Endothelial cell of umbilical vein (primary cell): Measurements from ENCODE around the gene OGDH. TPM values are rescaled to one million over a fixed set of nuclear protein-coding genes. Genes with fewer than 3 reads are reported as not detected.
"Not testable (repeated sequence)": the region's sequence is repeated elsewhere in the genome, so short reads cannot be mapped to it uniquely, and the experiment has no call there.

ENCODE experiments used
- BruUV-seq: library from RNA; stranded (reverse); fragments of 400-500 nt; replicated peaks from 2 replicates; lab custom pipeline; 2021; lab: Mats Ljungman, UMichigan
- CTCF ChIA-PET: fragments of 300-600, 350-600 bp; sonication (Branson Sonifier 250); formaldehyde crosslinking; loops from one replicate; lab custom pipeline; 2021; ENCODE audit warnings: antibody characterized with exemption, inconsistent platforms; lab: Charles Lee
- POLR2A ChIA-PET: fragments of 300-600, 350-600 bp; sonication (Branson Sonifier 250); formaldehyde crosslinking; loops from one replicate; lab custom pipeline; 2021; ENCODE audit warnings: antibody characterized with exemption, inconsistent platforms; lab: Charles Lee
- DNase-seq: peaks from one replicate; pipeline ENCODE4 v3.0.0-alpha.2; 2011; ENCODE audit warnings: low read depth, low spot score
- FAIRE-seq: peaks from 2 replicates; lab custom pipeline; 2011; peaks lifted over from hg19 to GRCh38; lab: Jason Lieb, UNC
- H2AFZ ChIP-seq: 2 replicates; pipeline ENCODE4 v1.6.0; 2012; ENCODE audit warnings: low read depth, low read length, control low read depth, inconsistent platforms
- H3K27ac ChIP-seq: 2 replicates; pipeline ENCODE4 v1.5.1; 2011; ENCODE audit warnings: low read depth, mild to moderate bottlenecking, control low read depth, low read length, moderate library complexity; ENCODE audit not compliant: insufficient read depth
- H3K27me3 ChIP-seq, 2 experiments: 2 replicates each; pipeline versions ENCODE4 v1.6.0 to v1.6.1; 2011; ENCODE audit warnings: low read length in 2 of 2, mixed read lengths in 1 of 2; ENCODE audit not compliant: control insufficient read depth in 2 of 2, insufficient read depth in 2 of 2
- H3K36me3 ChIP-seq, 2 experiments: 2 replicates in 1 of 2; 3 replicates in 1 of 2; pipeline ENCODE4 v1.5.1; 2011; ENCODE audit warnings: low read length in 2 of 2, mild to moderate bottlenecking in 1 of 2, moderate library complexity in 1 of 2; ENCODE audit not compliant: control insufficient read depth in 2 of 2, insufficient read depth in 2 of 2; ENCODE audit errors: extremely low read depth in 1 of 2
- H3K4me1 ChIP-seq: 3 replicates; pipeline ENCODE4 v1.5.1; 2011; ENCODE audit warnings: mild to moderate bottlenecking, low read length; ENCODE audit not compliant: control insufficient read depth, insufficient read depth; ENCODE audit errors: extremely low read depth
- H3K4me2 ChIP-seq: 2 replicates; pipeline ENCODE4 v1.6.1; 2011; ENCODE audit warnings: low read length, control low read depth, mixed read lengths; ENCODE audit not compliant: insufficient read depth
- H3K4me3 ChIP-seq, 3 experiments: fragments of 200-600 bp in 1 of 3; sonication (generic), shearing (Covaris generic) in 1 of 3; replicated peaks in 1 of 3; 2 replicates each; pipeline ENCODE4 v1.5.1; 2011 to 2016; ENCODE audit warnings: control low read depth in 3 of 3, low read length in 3 of 3, mild to moderate bottlenecking in 2 of 3, inconsistent platforms in 1 of 3, low read depth in 1 of 3, moderate library complexity in 1 of 3; ENCODE audit not compliant: insufficient read depth in 1 of 3
- H3K79me2 ChIP-seq: 2 replicates; pipeline ENCODE4 v1.6.0; 2012; ENCODE audit warnings: low read length, inconsistent platforms; ENCODE audit not compliant: control insufficient read depth, insufficient read depth
- H3K9ac ChIP-seq: replicated peaks from 2 replicates; pipeline ENCODE3; 2011; ENCODE audit warnings: low read length, control low read depth; ENCODE audit not compliant: insufficient read depth; ENCODE audit errors: extremely low read depth
- H3K9me1 ChIP-seq: replicated peaks from 3 replicates; pipeline ENCODE4 v1.6.0; 2011; ENCODE audit warnings: mild to moderate bottlenecking, low read length; ENCODE audit not compliant: control insufficient read depth, insufficient read depth; ENCODE audit errors: extremely low read depth
- H3K9me3 ChIP-seq: replicated peaks from 2 replicates; pipeline ENCODE4 v1.5.1; 2012; ENCODE audit warnings: low read length, inconsistent platforms; ENCODE audit not compliant: control insufficient read depth, insufficient read depth
- H4K20me1 ChIP-seq: replicated peaks from 2 replicates; pipeline ENCODE3; 2011; ENCODE audit warnings: mild to moderate bottlenecking, low read length; ENCODE audit not compliant: control insufficient read depth, insufficient read depth; ENCODE audit errors: extremely low read depth
- EZH2 ChIP-seq: IDR thresholded peaks from 2 replicates; pipeline ENCODE4 v1.6.1; 2012; ENCODE audit warnings: borderline replicate concordance, low read depth, mild to moderate bottlenecking, moderate library complexity, low read length, inconsistent platforms; ENCODE audit not compliant: severe bottlenecking
- MAX ChIP-seq: IDR thresholded peaks from 2 replicates; pipeline ENCODE4 v1.6.1; 2011; ENCODE audit not compliant: insufficient read depth, insufficient read length
- dilution Hi-C: fragments of 300-500 bp; cut with MboI; formaldehyde crosslinking; loops from one replicate; pipeline ENCODE4 v1.15.0; 2019; ENCODE audit warnings: low sequenced_read_pairs; ENCODE audit not compliant: extremely low pct_ligation_motif_present
- intact Hi-C: fragments of 100-400 bp; cut with micrococcal nuclease; formaldehyde crosslinking; loops from one replicate; pipeline ENCODE4 v1.10.0; 2022
- polyA plus RNA-seq, 4 experiments: library from polyadenylated mRNA; depleted of rRNA in 3 of 4; stranded (reverse) in 3 of 4; unstranded in 1 of 4; fragments of >200 nt; gene quantifications; 2 replicates each; pipeline versions ENCODE4 v1.2.1 to v1.2.3, GENCODE V29; 2011 to 2012; ENCODE audit warnings: missing spikeins in 1 of 4
- total RNA-seq: library from RNA; stranded (reverse); gene quantifications from 2 replicates; pipeline ENCODE4 v1.2.3, GENCODE V29; 2021
- TF ChIP-seq, protein P1 (sequence below), 2 donors: IDR thresholded peaks; 1 replicate in 1 of 2; 2 replicates in 1 of 2; pipeline ENCODE4 v1.5.1; 2011; ENCODE audit warnings: low read length in 2 of 2, mild to moderate bottlenecking in 2 of 2, moderate library complexity in 2 of 2, control low read depth in 1 of 2, inconsistent platforms in 1 of 2, low read depth in 1 of 2; ENCODE audit not compliant: insufficient read depth in 1 of 2; ENCODE audit errors: extremely low read depth in 1 of 2

Gene OGDH
- total and polyA plus RNA-seq, 2 donors (not counting 3 experiments of a cell fraction or from before 2014, with no cell fraction given) = 88.9 to 92.9 TPM

GRCh38 chr7:44729949-44730590, 123.6 kb downstream of the OGDH start:
- Histone ChIP-seq H2AFZ (peak overlapping the region; percentile 4), H3K4me3 (no peak overlapping the region), H3K36me3 (no peaks in the 10 kb centered on the region), H3K79me2 (no peaks in the 10 kb centered on the region), H3K27ac (no peak overlapping the region), H3K9ac (no peak overlapping the region), H4K20me1 (no peaks in the 10 kb centered on the region), H3K4me2 (no peak overlapping the region), H3K9me3 (no peaks in the 10 kb centered on the region), H3K4me1 (peaks cover 27% of the 10 kb centered on the region), H3K27me3 (no peaks in the 10 kb centered on the region), H3K9me1 (no peaks in the 10 kb centered on the region)
- DNase-seq (no peak), FAIRE-seq (no peak)
- BruUV-seq = no TSS peak
- POLR2A ChIA-PET = no interaction called here
- no peak for TF ChIP-seq MAX
- TF ChIP-seq EZH2 = no peak
- TF ChIP-seq, protein P1, sequence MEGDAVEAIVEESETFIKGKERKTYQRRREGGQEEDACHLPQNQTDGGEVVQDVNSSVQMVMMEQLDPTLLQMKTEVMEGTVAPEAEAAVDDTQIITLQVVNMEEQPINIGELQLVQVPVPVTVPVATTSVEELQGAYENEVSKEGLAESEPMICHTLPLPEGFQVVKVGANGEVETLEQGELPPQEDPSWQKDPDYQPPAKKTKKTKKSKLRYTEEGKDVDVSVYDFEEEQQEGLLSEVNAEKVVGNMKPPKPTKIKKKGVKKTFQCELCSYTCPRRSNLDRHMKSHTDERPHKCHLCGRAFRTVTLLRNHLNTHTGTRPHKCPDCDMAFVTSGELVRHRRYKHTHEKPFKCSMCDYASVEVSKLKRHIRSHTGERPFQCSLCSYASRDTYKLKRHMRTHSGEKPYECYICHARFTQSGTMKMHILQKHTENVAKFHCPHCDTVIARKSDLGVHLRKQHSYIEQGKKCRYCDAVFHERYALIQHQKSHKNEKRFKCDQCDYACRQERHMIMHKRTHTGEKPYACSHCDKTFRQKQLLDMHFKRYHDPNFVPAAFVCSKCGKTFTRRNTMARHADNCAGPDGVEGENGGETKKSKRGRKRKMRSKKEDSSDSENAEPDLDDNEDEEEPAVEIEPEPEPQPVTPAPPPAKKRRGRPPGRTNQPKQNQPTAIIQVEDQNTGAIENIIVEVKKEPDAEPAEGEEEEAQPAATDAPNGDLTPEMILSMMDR (IDR thresholded peaks at IDR 0.05; ENCODE audit: extremely low read depth in 1 of 2, insufficient read depth in 1 of 2, low read depth in 1 of 2, low read length in 2 of 2) = no peak
- CTCF ChIA-PET = no interaction called here
- intact Hi-C loops (no loop called here), dilution Hi-C loops (no loop called here)

GRCh38 chr7:44732971-44733370, 126.5 kb downstream of the OGDH start:
- dilution Hi-C loops, H2AFZ ChIP-seq, H3K79me2 ChIP-seq, H3K27me3 ChIP-seq, intact Hi-C loops, BruUV-seq, H3K36me3 ChIP-seq, H3K9me3 ChIP-seq, H4K20me1 ChIP-seq, H3K9ac ChIP-seq, H3K4me3 ChIP-seq, DNase-seq, H3K9me1 ChIP-seq, H3K27ac ChIP-seq, FAIRE-seq, H3K4me2 ChIP-seq: not testable (repeated sequence)
- peaks cover 25% of the 10 kb centered on the region for H3K4me1 ChIP-seq
- POLR2A ChIA-PET = interaction anchor here (0.7 kb wide), 1 partner anchor 32 kb away, joined by 5 read pairs; no protein-coding TSS in a partner anchor
- CTCF ChIA-PET = interaction anchor here (0.7 to 1.0 kb wide), 3 partner anchors 15 to 121 kb away, joined by 3 read pairs; no protein-coding TSS in a partner anchor
